ENCODE results near the gene HOXD1.

HOXD1 gene

GRCh38 chr2:176187899-176188773 lies at the start of gene HOXD1:
Gene HOXD1 (plus strand): TSS chr2:176188668. CDS start chr2:176188802, 134 bp downstream.
- peak; percentile 22 for DNase-seq

GRCh38 chr2:176138923-176139660 lies 49.4 kb upstream of the HOXD1 start:
- DNase-seq: no peak

- no peak for DNase-seq
Measured at GRCh38 chr2:176139661-176140512, 48.6 kb upstream of the HOXD1 start.

- no peak for DNase-seq
Measured at GRCh38 chr2:176140513-176141317, 47.8 kb upstream of the HOXD1 start.

- no peak for DNase-seq
Measured at GRCh38 chr2:176142281-176142680, 46.2 kb upstream of the HOXD1 start.

- no peak for DNase-seq
Measured at GRCh38 chr2:176145085-176145969, 43.1 kb upstream of the HOXD1 start.

GRCh38 chr2:176146101-176146500 lies 42.4 kb upstream of the HOXD1 start:
- no peak for DNase-seq

GRCh38 chr2:176146645-176147044 lies 41.8 kb upstream of the HOXD1 start:
- no peak for DNase-seq

GRCh38 chr2:176147210-176147799 lies 41.2 kb upstream of the HOXD1 start:
- DNase-seq: no peak

GRCh38 chr2:176147800-176148496 lies 40.5 kb upstream of the HOXD1 start:
- no peak for DNase-seq

GRCh38 chr2:176148751-176149421 lies 39.6 kb upstream of the HOXD1 start:
- no peak for DNase-seq

- DNase-seq: no peak
Measured at GRCh38 chr2:176149481-176149938, 39.0 kb upstream of the HOXD1 start.

- no peak for DNase-seq
Measured at GRCh38 chr2:176149939-176150583, 38.4 kb upstream of the HOXD1 start.

- no peak for DNase-seq
Measured at GRCh38 chr2:176150584-176151441, 37.7 kb upstream of the HOXD1 start.

- no peak for DNase-seq
Measured at GRCh38 chr2:176151442-176152287, 36.8 kb upstream of the HOXD1 start, which contains the start of gene HOXD4. Gene HOXD4 (plus strand): TSS chr2:176151550. CDS start chr2:176151634, 84 bp downstream.

GRCh38 chr2:176152350-176153181 lies 35.9 kb upstream of the HOXD1 start:
- no peak for DNase-seq
